ENCODE results near the gene RNF208. TPM values are rescaled to one million over a fixed set of nuclear protein-coding genes. Genes with fewer than 3 reads are reported as not detected.

Gene RNF208
- total and polyA plus RNA-seq, 5 donors from 2014 or later = 1.2 TPM; not detected in 4

DNA sequence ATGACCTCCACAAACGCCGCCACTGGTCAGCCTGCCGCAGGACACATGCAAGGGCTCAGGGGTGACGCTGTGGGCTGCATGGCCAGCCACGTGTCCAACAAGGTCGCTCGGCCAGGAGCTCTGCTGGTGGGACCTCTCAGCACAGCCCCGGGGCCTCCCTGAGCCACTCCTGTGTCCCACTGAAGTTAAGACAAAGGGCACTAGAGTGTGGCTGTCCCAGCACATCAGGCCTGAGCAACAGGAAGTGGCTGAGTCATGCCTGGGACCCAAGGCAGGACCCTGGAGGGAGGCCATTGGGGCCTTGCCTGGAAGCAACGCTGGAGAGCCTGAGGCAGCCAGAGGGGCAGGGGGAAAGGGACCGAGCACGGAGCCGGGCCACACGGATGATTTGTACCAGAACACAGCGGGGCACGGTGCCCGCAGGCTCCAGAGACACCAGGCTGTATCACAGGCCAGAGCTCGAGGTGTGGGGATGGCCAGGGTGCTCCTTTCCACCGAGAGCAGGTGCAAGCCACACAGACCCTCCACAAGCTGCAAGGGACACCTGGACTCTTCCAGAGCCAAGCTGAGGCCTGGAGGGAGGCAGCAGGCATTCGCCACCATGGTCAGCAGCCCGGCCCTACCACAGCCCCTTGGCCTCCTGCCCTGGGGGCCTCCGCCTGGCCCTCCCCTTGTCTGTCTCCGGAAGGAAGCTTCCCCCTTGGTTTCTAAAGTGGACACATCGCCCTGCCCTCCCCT, 43.7 kb downstream of the RNF208 start:
- Histone ChIP-seq H3K36me3 (ENCODE audit: control insufficient read depth, insufficient read depth, low read length) (peaks cover 33% of the 10 kb centered on the region), H3K4me1 (ENCODE audit: control insufficient read depth, insufficient read depth, low read length, poor library complexity, severe bottlenecking) (peaks cover 8% of the 10 kb centered on the region), H3K27ac (ENCODE audit: insufficient read depth, low read length, poor library complexity, severe bottlenecking) (no peak overlapping the region), H3K9me3 (ENCODE audit: control insufficient read depth in 2 of 2, low read length in 2 of 2) (no peaks in the 10 kb centered on the region), H3K27me3 (ENCODE audit: control insufficient read depth, insufficient read depth, low read length) (no peaks in the 10 kb centered on the region), H3K4me3 (ENCODE audit: low read depth, low read length) (no peak overlapping the region)
- no peaks in the 10 kb centered on the region for H3K9me3 Mint-ChIP-seq
- no peak for ATAC-seq (ENCODE audit: low read depth in 2 of 2)
- H3K27me3 Mint-ChIP-seq = peaks cover 4% of the 10 kb centered on the region
- H3K4me3 Mint-ChIP-seq = no peak overlapping the region
- H3K4me1 Mint-ChIP-seq = peaks cover 0 to 7% (median 0%) of the 10 kb centered on the region in 4 donors
- no peak overlapping the region for H3K27ac Mint-ChIP-seq
- peaks cover 13% of the 10 kb centered on the region for H3K36me3 Mint-ChIP-seq
- no peak for DNase-seq

DNA sequence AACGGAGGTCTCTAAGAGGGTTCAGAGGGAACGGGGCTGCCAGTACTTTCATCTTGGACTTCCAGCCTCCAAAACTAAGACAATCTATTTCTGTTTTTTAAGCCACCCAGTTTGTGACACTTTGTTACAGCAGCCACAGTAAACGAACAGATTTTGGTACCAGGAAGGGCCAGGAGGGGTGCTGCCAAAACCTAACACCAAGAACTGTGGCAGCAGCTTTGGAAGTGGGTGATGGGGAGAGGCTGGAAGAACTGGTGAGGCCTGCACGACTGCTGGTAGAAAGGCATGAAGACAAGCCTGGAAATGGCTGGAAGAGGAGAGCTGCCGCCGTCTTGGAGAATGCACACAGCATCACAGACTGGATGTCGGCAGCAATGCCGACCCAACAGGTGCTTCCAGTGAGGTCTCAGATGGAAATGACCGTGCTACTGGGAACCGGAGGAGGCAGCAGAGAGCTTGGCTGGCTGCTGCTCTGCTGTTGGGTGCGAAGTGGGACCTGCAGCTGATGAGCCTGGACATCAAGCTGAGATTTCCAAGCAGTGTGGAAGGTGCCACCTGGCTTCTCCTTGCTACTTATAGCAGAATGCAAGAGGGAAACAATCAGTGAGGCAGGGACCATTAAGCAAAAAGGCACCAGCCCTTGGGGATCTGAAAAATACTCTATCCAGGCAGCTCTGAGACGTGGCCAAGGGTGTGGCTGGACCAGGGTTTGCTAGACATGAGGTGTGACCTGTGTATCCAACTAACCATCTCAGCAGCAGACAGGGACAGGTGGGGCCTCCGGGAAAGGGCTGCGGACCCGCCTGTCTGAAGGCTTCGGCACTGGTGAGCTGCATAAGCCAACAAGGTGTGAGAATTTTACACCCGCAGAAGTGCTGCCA, 45.5 kb downstream of the RNF208 start:
- Mint-ChIP-seq H3K4me1 (peaks cover 0 to 9% (median 0%) of the 10 kb centered on the region in 4 donors), H3K27ac (peak overlapping the region in 2 of 3 donors; percentile 9 to 64), H3K27me3 (peaks cover 4% of the 10 kb centered on the region), H3K4me3 (peak overlapping the region in 2 of 4 donors; percentile 41 to 83), H3K9me3 (no peaks in the 10 kb centered on the region), H3K36me3 (peaks cover 9% of the 10 kb centered on the region)
- H3K4me3 ChIP-seq (ENCODE audit: low read depth, low read length) = no peak overlapping the region
- peaks cover 20% of the 10 kb centered on the region for H3K36me3 ChIP-seq (ENCODE audit: control insufficient read depth, insufficient read depth, low read length)
- H3K27ac ChIP-seq (ENCODE audit: insufficient read depth, low read length, poor library complexity, severe bottlenecking) = no peak overlapping the region
- DNase-seq = peak in 1 of 3 donors; percentile 40
- H3K9me3 ChIP-seq (ENCODE audit: control insufficient read depth in 2 of 2, low read length in 2 of 2) = no peaks in the 10 kb centered on the region
- peaks cover 8% of the 10 kb centered on the region for H3K4me1 ChIP-seq (ENCODE audit: control insufficient read depth, insufficient read depth, low read length, poor library complexity, severe bottlenecking)
- peak; percentile 51 to 56 for ATAC-seq (ENCODE audit: low read depth in 2 of 2)
- H3K27me3 ChIP-seq (ENCODE audit: control insufficient read depth, insufficient read depth, low read length) = no peaks in the 10 kb centered on the region

DNA sequence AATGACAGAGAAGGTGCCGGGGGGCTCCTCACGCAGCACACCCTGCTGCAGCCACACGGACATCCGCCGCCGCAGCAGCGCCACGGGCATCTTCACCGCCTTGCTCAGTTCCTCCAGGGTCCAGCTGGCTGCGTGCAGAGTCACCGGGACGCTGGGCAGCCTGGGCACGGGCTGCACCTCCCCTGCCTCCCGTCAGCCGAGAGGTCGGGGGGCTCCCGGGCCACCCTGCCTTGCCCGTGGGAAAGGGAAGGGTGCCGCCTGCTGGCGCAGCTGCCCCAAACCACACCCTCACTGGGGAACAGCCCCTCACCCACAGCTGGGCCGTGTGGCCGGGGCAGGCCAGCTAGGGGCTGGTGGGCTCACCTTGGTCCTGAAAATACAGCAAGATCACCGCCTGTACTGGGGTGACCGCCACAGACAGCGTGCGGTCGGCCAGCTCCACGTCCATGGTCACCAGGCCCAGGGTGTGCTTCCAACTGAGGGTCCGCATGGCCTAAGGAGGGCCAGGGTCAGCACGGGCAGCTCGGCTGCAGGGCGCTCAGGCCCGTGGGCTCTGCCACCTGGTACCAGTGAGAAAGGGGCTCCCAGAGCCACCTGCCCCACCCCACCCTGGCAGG, 46.6 kb downstream of the RNF208 start:
- Mint-ChIP-seq H3K36me3 (peaks cover 9% of the 10 kb centered on the region), H3K9me3 (no peaks in the 10 kb centered on the region), H3K27me3 (peaks cover 11% of the 10 kb centered on the region), H3K4me1 (peaks cover 0 to 9% (median 0%) of the 10 kb centered on the region in 4 donors), H3K4me3 (no peak overlapping the region), H3K27ac (no peak overlapping the region)
- H3K9me3 ChIP-seq (ENCODE audit: control insufficient read depth in 2 of 2, low read length in 2 of 2) = no peaks in the 10 kb centered on the region
- H3K27ac ChIP-seq (ENCODE audit: insufficient read depth, low read length, poor library complexity, severe bottlenecking) = no peak overlapping the region
- ATAC-seq (ENCODE audit: low read depth in 2 of 2) (no peak), DNase-seq (no peak)
- peaks cover 11% of the 10 kb centered on the region for H3K36me3 ChIP-seq (ENCODE audit: control insufficient read depth, insufficient read depth, low read length)
- peaks cover 8% of the 10 kb centered on the region for H3K4me1 ChIP-seq (ENCODE audit: control insufficient read depth, insufficient read depth, low read length, poor library complexity, severe bottlenecking)
- H3K27me3 ChIP-seq (ENCODE audit: control insufficient read depth, insufficient read depth, low read length) = no peaks in the 10 kb centered on the region
- H3K4me3 ChIP-seq (ENCODE audit: low read depth, low read length) = no peak overlapping the region

DNA sequence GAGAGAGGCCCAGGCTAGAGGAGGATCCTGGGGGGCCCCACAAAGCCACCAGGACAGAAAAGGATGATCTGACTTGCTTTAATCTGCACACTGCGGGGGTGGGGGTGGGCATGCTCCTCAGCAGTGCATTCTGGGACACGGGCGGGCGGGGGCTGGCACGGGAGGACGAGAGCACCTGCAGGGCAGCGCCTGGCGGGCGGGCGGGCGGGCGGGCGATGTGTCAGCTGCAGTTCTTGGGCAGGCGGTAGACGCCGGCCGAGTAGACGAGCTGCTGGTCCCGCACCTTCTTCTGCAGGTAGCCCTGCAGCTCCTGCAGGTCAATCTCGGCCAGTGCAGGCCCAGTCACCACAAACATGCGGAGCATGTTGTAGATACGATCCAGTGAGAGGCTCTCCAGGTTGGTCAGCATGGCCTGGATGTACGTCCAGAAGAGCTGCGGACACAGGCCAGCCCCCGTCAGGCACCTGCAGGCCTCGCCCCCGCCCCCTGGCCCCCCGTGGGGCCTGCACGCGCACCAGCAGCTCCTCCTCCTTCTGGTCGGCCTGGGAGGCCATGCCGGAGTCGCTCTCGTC, 47.2 kb downstream of the RNF208 start:
- Histone ChIP-seq H3K4me3 (ENCODE audit: low read depth, low read length) (no peak overlapping the region), H3K27me3 (ENCODE audit: control insufficient read depth, insufficient read depth, low read length) (no peaks in the 10 kb centered on the region), H3K4me1 (ENCODE audit: control insufficient read depth, insufficient read depth, low read length, poor library complexity, severe bottlenecking) (peaks cover 8% of the 10 kb centered on the region), H3K36me3 (ENCODE audit: control insufficient read depth, insufficient read depth, low read length) (peaks cover 6% of the 10 kb centered on the region), H3K27ac (ENCODE audit: insufficient read depth, low read length, poor library complexity, severe bottlenecking) (no peak overlapping the region), H3K9me3 (ENCODE audit: control insufficient read depth in 2 of 2, low read length in 2 of 2) (no peaks in the 10 kb centered on the region)
- Mint-ChIP-seq H3K9me3 (no peaks in the 10 kb centered on the region), H3K4me1 (peaks cover 0 to 9% (median 0%) of the 10 kb centered on the region in 4 donors), H3K27ac (no peak overlapping the region), H3K36me3 (peaks cover 9% of the 10 kb centered on the region), H3K4me3 (no peak overlapping the region), H3K27me3 (peaks cover 14% of the 10 kb centered on the region)
- ATAC-seq (ENCODE audit: low read depth in 2 of 2) (no peak), DNase-seq (no peak)

DNA sequence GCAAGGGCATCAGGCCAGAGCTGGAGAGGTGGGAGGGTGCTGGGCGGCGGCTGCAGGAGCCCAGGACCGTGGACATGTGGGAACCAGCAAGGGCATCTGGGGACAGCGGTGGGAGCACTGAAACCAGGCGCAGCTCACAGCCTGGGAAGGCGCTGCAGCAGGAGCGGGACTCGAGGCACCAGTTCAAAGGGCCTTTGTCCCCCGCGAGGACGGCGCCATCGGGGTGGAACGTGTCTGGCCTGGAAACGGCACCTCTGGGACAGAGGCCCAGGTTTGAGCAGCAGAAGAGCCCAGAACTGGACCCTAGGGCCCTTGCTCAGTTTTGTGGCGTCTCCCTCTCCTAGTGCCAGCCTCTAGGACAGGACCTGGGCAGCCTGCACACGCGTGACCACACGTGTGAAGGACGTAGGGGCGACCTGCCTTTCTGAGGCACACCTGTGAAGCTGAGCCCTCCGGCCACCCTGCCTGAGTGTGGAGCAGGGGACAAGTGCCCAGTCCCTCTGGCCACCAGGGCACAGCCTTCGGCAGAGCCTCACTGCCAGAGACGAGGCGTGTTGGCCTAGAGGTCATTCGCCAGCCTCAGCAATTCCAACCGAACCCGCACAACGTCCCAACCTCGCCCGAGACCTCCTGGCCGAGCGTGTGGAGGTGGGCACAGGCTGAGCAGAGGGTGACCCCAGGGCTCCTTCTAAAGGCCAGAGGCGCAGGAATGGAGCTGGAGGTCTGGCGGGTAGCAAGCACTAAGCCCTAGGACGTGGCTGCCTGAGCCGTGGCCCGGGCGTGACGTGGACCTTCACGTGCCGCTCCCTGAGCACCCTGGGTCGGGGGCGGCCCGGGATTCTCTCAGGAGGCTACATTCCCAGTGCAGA, 48.0 kb downstream of the RNF208 start:
- Mint-ChIP-seq H3K27ac (peak overlapping the region in 1 of 3 donors; percentile 79), H3K27me3 (peaks cover 14% of the 10 kb centered on the region), H3K9me3 (no peaks in the 10 kb centered on the region), H3K36me3 (peaks cover 5% of the 10 kb centered on the region), H3K4me1 (peaks cover 0 to 9% (median 0%) of the 10 kb centered on the region in 4 donors), H3K4me3 (no peak overlapping the region)
- ATAC-seq (ENCODE audit: low read depth in 2 of 2) (no peak), DNase-seq (no peak)
- Histone ChIP-seq H3K27me3 (ENCODE audit: control insufficient read depth, insufficient read depth, low read length) (no peaks in the 10 kb centered on the region), H3K36me3 (ENCODE audit: control insufficient read depth, insufficient read depth, low read length) (peaks cover under 1% of the 10 kb centered on the region), H3K4me1 (ENCODE audit: control insufficient read depth, insufficient read depth, low read length, poor library complexity, severe bottlenecking) (peaks cover 15% of the 10 kb centered on the region), H3K4me3 (ENCODE audit: low read depth, low read length) (no peak overlapping the region), H3K27ac (ENCODE audit: insufficient read depth, low read length, poor library complexity, severe bottlenecking) (no peak overlapping the region), H3K9me3 (ENCODE audit: control insufficient read depth in 2 of 2, low read length in 2 of 2) (no peaks in the 10 kb centered on the region)

DNA sequence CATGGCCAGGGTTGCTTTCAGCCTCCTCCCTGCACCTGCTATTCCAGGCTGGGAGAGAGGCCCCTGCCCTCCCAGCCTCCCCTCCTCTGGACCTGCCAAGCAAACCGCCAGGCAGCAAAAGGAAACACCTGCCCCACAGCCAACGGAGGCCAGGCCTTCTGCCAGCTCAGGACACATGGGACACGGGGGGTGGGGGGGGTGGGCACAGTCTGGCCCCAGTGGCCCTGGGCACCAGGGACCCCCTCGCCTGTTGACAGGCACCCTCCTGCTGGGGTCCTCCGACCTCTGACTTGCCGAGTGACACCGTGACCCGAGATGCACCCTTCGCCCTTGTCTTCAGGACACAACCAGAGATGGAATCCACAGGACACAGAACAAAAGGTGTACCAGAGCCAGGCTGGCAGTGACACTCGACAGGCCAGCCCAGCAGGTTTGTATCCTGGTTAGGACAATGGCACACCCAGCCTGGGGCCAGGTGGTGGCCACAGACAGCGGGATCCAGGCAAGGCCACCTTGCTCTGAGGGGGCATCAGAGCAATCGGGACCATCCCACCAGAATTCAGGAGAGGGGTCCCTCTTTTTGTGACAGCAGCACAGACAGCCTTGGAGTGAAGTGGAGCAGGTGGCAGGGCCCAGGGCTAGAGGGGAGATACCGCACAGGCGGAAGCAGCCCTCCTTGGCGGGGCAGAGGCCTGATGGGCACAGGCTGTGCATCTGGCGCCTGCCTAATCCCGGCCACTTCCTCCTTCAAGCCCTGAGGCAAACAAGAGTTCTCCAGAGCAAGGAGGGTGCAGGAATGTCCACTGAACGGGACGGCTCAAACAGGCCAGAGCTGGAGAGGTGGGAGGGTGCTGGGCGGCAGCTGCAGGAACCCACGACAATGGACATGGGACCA, 48.9 kb downstream of the RNF208 start:
- peaks cover 14% of the 10 kb centered on the region for H3K27me3 Mint-ChIP-seq
- no peaks in the 10 kb centered on the region for H3K27me3 ChIP-seq (ENCODE audit: control insufficient read depth, insufficient read depth, low read length)
- H3K36me3 ChIP-seq (ENCODE audit: control insufficient read depth, insufficient read depth, low read length) = no peaks in the 10 kb centered on the region
- no peaks in the 10 kb centered on the region for H3K9me3 ChIP-seq (ENCODE audit: control insufficient read depth in 2 of 2, low read length in 2 of 2)
- no peaks in the 10 kb centered on the region for H3K9me3 Mint-ChIP-seq
- peaks cover 17% of the 10 kb centered on the region for H3K4me1 ChIP-seq (ENCODE audit: control insufficient read depth, insufficient read depth, low read length, poor library complexity, severe bottlenecking)
- ATAC-seq (ENCODE audit: low read depth in 2 of 2) (no peak), DNase-seq (no peak)
- peaks cover 5% of the 10 kb centered on the region for H3K36me3 Mint-ChIP-seq
- H3K27ac Mint-ChIP-seq = peak overlapping the region in 1 of 3 donors; percentile 79
- H3K27ac ChIP-seq (ENCODE audit: insufficient read depth, low read length, poor library complexity, severe bottlenecking) = no peak overlapping the region
- no peak overlapping the region for H3K4me3 ChIP-seq (ENCODE audit: low read depth, low read length)
- peak overlapping the region in 1 of 4 donors; percentile 46 for H3K4me3 Mint-ChIP-seq
- peaks cover 0 to 9% (median 0%) of the 10 kb centered on the region in 4 donors for H3K4me1 Mint-ChIP-seq

All from CD4-positive, CD25-positive, alpha-beta regulatory T cell (primary cell).